ENCODE data around the gene AP3B1.
"Not testable (repeated sequence)": the region's sequence is repeated elsewhere in the genome, so short reads cannot be mapped to it uniquely, and the experiment has no call there.

Gene AP3B1

DNA sequence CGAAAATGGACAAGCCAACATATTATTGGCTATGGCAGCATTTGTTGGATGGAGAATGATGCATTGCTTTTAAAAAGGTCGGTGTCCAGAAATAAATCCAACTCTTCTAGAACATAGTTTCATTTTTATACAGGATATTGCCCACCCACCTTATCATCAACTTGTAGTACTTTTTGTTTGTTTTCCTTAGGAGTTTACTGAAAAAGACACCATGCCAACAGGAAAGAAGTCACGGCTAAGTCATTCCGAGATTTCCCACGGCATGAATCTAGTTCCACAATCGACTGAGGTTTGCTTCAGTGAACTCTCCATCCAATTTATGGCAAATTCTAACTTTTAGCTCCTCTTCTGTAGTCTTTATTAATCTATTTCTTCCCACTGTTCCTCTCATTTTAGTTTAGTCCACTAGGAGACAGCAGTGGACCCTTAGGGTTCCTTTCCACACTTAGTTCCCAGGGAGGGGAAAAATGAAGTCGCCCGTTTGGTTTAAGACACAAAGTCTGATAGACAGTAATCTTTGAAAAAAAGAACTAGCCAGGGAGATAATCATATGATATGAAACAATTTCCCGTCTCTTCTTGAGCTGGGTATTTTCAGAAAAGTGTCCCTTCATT, 237.5 kb downstream of the AP3B1 start:
- no peaks in the 10 kb centered on the region for H3K36me3 ChIP-seq (ENCODE audit: control insufficient read depth in 1 of 2, insufficient read depth in 2 of 2, low read length in 2 of 2)
- H3K9ac ChIP-seq (ENCODE audit: low read length), result no peak overlapping the region
- H3K27me3 ChIP-seq (ENCODE audit: insufficient read depth, low read length), result no peaks in the 10 kb centered on the region
- H2BK120ac ChIP-seq (ENCODE audit: insufficient read depth, low read length, poor library complexity), result no peak overlapping the region
- H3K79me1 ChIP-seq (ENCODE audit: low read length), result no peaks in the 10 kb centered on the region
- no CpG with 5 or more reads among the region's 9 CpGs for WGBS (ENCODE audit: extremely low coverage, insufficient coverage, insufficient read length)
- H3K79me2 ChIP-seq (ENCODE audit: control insufficient read depth, insufficient read depth, low read length, poor library complexity), result no peaks in the 10 kb centered on the region
- no peak for DNase-seq
- H4K8ac ChIP-seq (ENCODE audit: low read depth, low read length), result no peak overlapping the region
- H3K4me2 ChIP-seq (ENCODE audit: low read length), result no peak overlapping the region
- no peak overlapping the region for H4K91ac ChIP-seq (ENCODE audit: low read depth, low read length)
- H3K4me3 ChIP-seq (ENCODE audit: low read depth, low read length), result no peak overlapping the region
- no peaks in the 10 kb centered on the region for H3K9me3 ChIP-seq (ENCODE audit: insufficient read depth, low read depth, low read length)
- no peak overlapping the region for H3K4ac ChIP-seq (ENCODE audit: low read depth, low read length)
- no peak overlapping the region for H3K23ac ChIP-seq (ENCODE audit: low read length)
- no peak overlapping the region for H3K18ac ChIP-seq (ENCODE audit: low read length)
- no peak overlapping the region for H3K14ac ChIP-seq (ENCODE audit: low read length)
- no peak overlapping the region for H2AK5ac ChIP-seq (ENCODE audit: low read length)
- H2BK12ac ChIP-seq (ENCODE audit: low read length), result no peak overlapping the region
- no peak overlapping the region for H4K12ac ChIP-seq (ENCODE audit: low read depth, low read length)
- H3K27ac ChIP-seq (ENCODE audit: low read depth, low read length), result no peak overlapping the region
- H2BK5ac ChIP-seq (ENCODE audit: low read depth, low read length, poor library complexity), result no peak overlapping the region
- no peaks in the 10 kb centered on the region for H3K4me1 ChIP-seq (ENCODE audit: control insufficient read depth in 1 of 2, insufficient read depth in 2 of 2, low read length in 2 of 2)
- no peak overlapping the region for H2AFZ ChIP-seq (ENCODE audit: insufficient read depth, low read length, poor library complexity)

DNA sequence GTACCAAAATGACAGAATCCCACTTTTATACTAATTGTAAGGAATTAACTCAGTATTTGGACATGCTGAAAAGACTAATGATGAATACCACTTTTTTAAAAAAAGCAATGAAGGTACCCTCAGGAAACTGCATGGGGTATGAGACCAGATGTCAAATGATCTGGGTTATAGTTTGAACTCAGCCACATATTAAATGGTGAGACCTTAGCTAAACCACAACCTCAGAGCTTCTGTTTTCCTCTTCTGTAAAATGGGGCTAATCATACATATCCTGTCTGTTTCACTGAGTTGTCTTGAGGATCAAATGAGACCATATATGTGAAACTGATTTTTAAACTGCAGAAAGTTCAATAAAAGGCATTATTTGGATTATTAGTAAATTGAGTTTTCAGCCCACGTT, 238.4 kb downstream of the AP3B1 start:
- Histone ChIP-seq H3K9ac (ENCODE audit: low read length) (no peak overlapping the region), H3K4ac (ENCODE audit: low read depth, low read length) (no peak overlapping the region), H3K4me3 (ENCODE audit: low read depth, low read length) (no peak overlapping the region), H2BK12ac (ENCODE audit: low read length) (no peak overlapping the region), H3K79me2 (ENCODE audit: control insufficient read depth, insufficient read depth, low read length, poor library complexity) (no peaks in the 10 kb centered on the region), H4K91ac (ENCODE audit: low read depth, low read length) (no peak overlapping the region), H3K79me1 (ENCODE audit: low read length) (no peaks in the 10 kb centered on the region), H3K27ac (ENCODE audit: low read depth, low read length) (no peak overlapping the region), H2AFZ (ENCODE audit: insufficient read depth, low read length, poor library complexity) (no peak overlapping the region), H2AK5ac (ENCODE audit: low read length) (no peak overlapping the region), H3K23ac (ENCODE audit: low read length) (no peak overlapping the region), H3K4me2 (ENCODE audit: low read length) (no peak overlapping the region), H2BK120ac (ENCODE audit: insufficient read depth, low read length, poor library complexity) (no peak overlapping the region), H3K36me3 (ENCODE audit: control insufficient read depth in 1 of 2, insufficient read depth in 2 of 2, low read length in 2 of 2) (no peaks in the 10 kb centered on the region), H4K8ac (ENCODE audit: low read depth, low read length) (no peak overlapping the region), H3K27me3 (ENCODE audit: insufficient read depth, low read length) (no peaks in the 10 kb centered on the region), H3K4me1 (ENCODE audit: control insufficient read depth in 1 of 2, insufficient read depth in 2 of 2, low read length in 2 of 2) (no peaks in the 10 kb centered on the region), H3K9me3 (ENCODE audit: insufficient read depth, low read depth, low read length) (no peaks in the 10 kb centered on the region), H3K18ac (ENCODE audit: low read length) (no peak overlapping the region), H4K12ac (ENCODE audit: low read depth, low read length) (no peak overlapping the region), H2BK5ac (ENCODE audit: low read depth, low read length, poor library complexity) (no peak overlapping the region), H3K14ac (ENCODE audit: low read length) (no peak overlapping the region)
- WGBS (ENCODE audit: extremely low coverage, insufficient coverage, insufficient read length), result no CpG with 5 or more reads among the region's 1 CpG
- DNase-seq, result no peak

GRCh38 chr5:78050888-78051287, 243.6 kb downstream of the AP3B1 start:
- Histone ChIP-seq H3K79me1 (ENCODE audit: low read length) (no peaks in the 10 kb centered on the region), H3K4me3 (ENCODE audit: low read depth, low read length) (no peak overlapping the region), H2AK5ac (ENCODE audit: low read length) (no peak overlapping the region), H3K9ac (ENCODE audit: low read length) (no peak overlapping the region), H4K12ac (ENCODE audit: low read depth, low read length) (no peak overlapping the region), H3K23ac (ENCODE audit: low read length) (no peak overlapping the region), H4K8ac (ENCODE audit: low read depth, low read length) (no peak overlapping the region), H3K4me1 (ENCODE audit: control insufficient read depth in 1 of 2, insufficient read depth in 2 of 2, low read length in 2 of 2) (no peaks in the 10 kb centered on the region), H2BK12ac (ENCODE audit: low read length) (no peak overlapping the region), H3K36me3 (ENCODE audit: control insufficient read depth in 1 of 2, insufficient read depth in 2 of 2, low read length in 2 of 2) (no peaks in the 10 kb centered on the region), H2AFZ (ENCODE audit: insufficient read depth, low read length, poor library complexity) (no peak overlapping the region), H3K4me2 (ENCODE audit: low read length) (no peak overlapping the region), H2BK120ac (ENCODE audit: insufficient read depth, low read length, poor library complexity) (no peak overlapping the region), H2BK5ac (ENCODE audit: low read depth, low read length, poor library complexity) (no peak overlapping the region), H4K91ac (ENCODE audit: low read depth, low read length) (no peak overlapping the region), H3K9me3 (ENCODE audit: insufficient read depth, low read depth, low read length) (no peaks in the 10 kb centered on the region), H3K79me2 (ENCODE audit: control insufficient read depth, insufficient read depth, low read length, poor library complexity) (no peaks in the 10 kb centered on the region), H3K4ac (ENCODE audit: low read depth, low read length) (no peak overlapping the region), H3K27me3 (ENCODE audit: insufficient read depth, low read length) (no peaks in the 10 kb centered on the region), H3K18ac (ENCODE audit: low read length) (no peak overlapping the region), H3K27ac (ENCODE audit: low read depth, low read length) (no peak overlapping the region), H3K14ac (ENCODE audit: low read length) (no peak overlapping the region)
- DNase-seq, result no peak
- no CpG with 5 or more reads among the region's 4 CpGs for WGBS (ENCODE audit: extremely low coverage, insufficient coverage, insufficient read length)

- H2BK5ac ChIP-seq (ENCODE audit: low read depth, low read length, poor library complexity); DNase-seq; H3K27ac ChIP-seq (ENCODE audit: low read depth, low read length); H3K4me1 ChIP-seq (ENCODE audit: control insufficient read depth in 1 of 2, insufficient read depth in 2 of 2, low read length in 2 of 2); H2AK5ac ChIP-seq (ENCODE audit: low read length); H3K27me3 ChIP-seq (ENCODE audit: insufficient read depth, low read length); H2BK120ac ChIP-seq (ENCODE audit: insufficient read depth, low read length, poor library complexity); H3K4me3 ChIP-seq (ENCODE audit: low read depth, low read length); H3K79me2 ChIP-seq (ENCODE audit: control insufficient read depth, insufficient read depth, low read length, poor library complexity); H2BK12ac ChIP-seq (ENCODE audit: low read length); H3K23ac ChIP-seq (ENCODE audit: low read length); H2AFZ ChIP-seq (ENCODE audit: insufficient read depth, low read length, poor library complexity); H3K4ac ChIP-seq (ENCODE audit: low read depth, low read length); H4K8ac ChIP-seq (ENCODE audit: low read depth, low read length); H4K12ac ChIP-seq (ENCODE audit: low read depth, low read length); H3K36me3 ChIP-seq (ENCODE audit: control insufficient read depth in 1 of 2, insufficient read depth in 2 of 2, low read length in 2 of 2); H3K9me3 ChIP-seq (ENCODE audit: insufficient read depth, low read depth, low read length); H3K14ac ChIP-seq (ENCODE audit: low read length); H3K4me2 ChIP-seq (ENCODE audit: low read length); H3K18ac ChIP-seq (ENCODE audit: low read length); H3K9ac ChIP-seq (ENCODE audit: low read length); H4K91ac ChIP-seq (ENCODE audit: low read depth, low read length); H3K79me1 ChIP-seq (ENCODE audit: low read length): not testable (repeated sequence)
- no CpG with 5 or more reads among the region's 2 CpGs for WGBS (ENCODE audit: extremely low coverage, insufficient coverage, insufficient read length)
These were observed 247.7 kb downstream of the AP3B1 start for GRCh38 chr5:78046823-78047222.
